Psoas muscle (tissue), 8 donors: Measurements from ENCODE around the gene RANBP2. TPM values are rescaled to one million over a fixed set of nuclear protein-coding genes. Genes with fewer than 3 reads are reported as not detected.

Source experiments
- ATAC-seq, 4 donors: fragments of 200-7000 bp; cut with Tn5 transposase; one replicate each; pipeline ENCODE4 v1.9.1; 2020; ENCODE audit warnings: moderate library complexity in 3 of 4, mild to moderate bottlenecking in 2 of 4
- DNase-seq, 2 donors: peaks; one replicate each; pipeline ENCODE4 v3.0.0-alpha.2; 2020
- H3K27ac ChIP-seq: fragments of 200-600 bp; one replicate; pipeline ENCODE4 v1.8.0; 2022
- H3K27me3 ChIP-seq, 3 donors: fragments of 200-600 bp in 1 of 3; one replicate each; pipeline versions ENCODE4 v1.6.1 to v1.8.0; 2013 to 2022; ENCODE audit warnings: low read length in 2 of 3, mild to moderate bottlenecking in 2 of 3, moderate library complexity in 1 of 3; ENCODE audit not compliant: insufficient read depth in 3 of 3
- H3K36me3 ChIP-seq, 2 donors: fragments of 200-600 bp in 1 of 2; one replicate each; pipeline versions ENCODE4 v1.6.1 to v1.8.0; 2013 to 2022; ENCODE audit warnings: low read depth in 1 of 2, mild to moderate bottlenecking in 1 of 2, moderate library complexity in 1 of 2; ENCODE audit not compliant: insufficient read depth in 1 of 2
- H3K4me1 ChIP-seq: fragments of 200-600 bp; one replicate; pipeline ENCODE4 v1.8.0; 2022
- H3K4me3 ChIP-seq: fragments of 200-600 bp; one replicate; pipeline ENCODE4 v1.8.0; 2022; ENCODE audit warnings: mild to moderate bottlenecking
- H3K9me3 ChIP-seq: fragments of 200-600 bp; one replicate; pipeline ENCODE4 v1.8.0; 2022
- CTCF ChIP-seq: fragments of 200-600 bp; IDR thresholded peaks from one replicate; pipeline ENCODE4 v1.8.0; 2022; ENCODE audit warnings: antibody characterized with exemption
- WGBS, 3 donors: extraction: QIAGEN DNeasy Blood & Tissue Kit; methylation state at CpG; one replicate each; pipeline versions ENCODE4 v1.1.6 to v1.1.7; 2013; 5-methylcytosine and 5-hydroxymethylcytosine counted together
- intact Hi-C, 2 donors: fragments of 100-400 bp; cut with DNase I; formaldehyde crosslinking; loops; one replicate each; pipeline versions ENCODE4 v1.11.0 to v1.14.2; 2022
- polyA plus RNA-seq, 3 donors: library from polyadenylated mRNA; stranded (reverse); fragments of 200-250 nt; gene quantifications; one replicate each; pipeline ENCODE4 v1.2.3, GENCODE V29; 2013
- total RNA-seq, 4 donors: library from RNA; stranded (reverse); fragmentation: NEBNext Ultra II Directional in 2 of 4; extraction: Animal tissue kit (Norgen Biotek cat#: 25700) in 2 of 4; gene quantifications; one replicate each; pipeline versions ENCODE4 v1.2.1 to v1.2.4, GENCODE V29; 2021 to 2023
- donor health status: healthy with polysubstance abuse.
- donor health status: DM: no; HTN: no; CAD: no; lungs with moderate emphysema.
- donor health status: Bipolar disorder and iron deficiency.
- donor health status: healthy.
- donor health status: DM: yes; HTN: yes; CAD: no.
- donor health status: DM: no; HTN: no; CAD: no.
- donor health status: DM: no; HTN: no; CAD: no.
- donor health status: DM: yes; HTN: yes; CAD: no.

Gene RANBP2
- total and polyA plus RNA-seq, 7 donors: 12.4 to 74.3 (median 58.5) TPM

GRCh38 chr2:108824316-108825070 is 105.2 kb downstream of the RANBP2 start:
- DNase-seq (no peak), ATAC-seq (no peak)
- no peaks in the 10 kb centered on the region for H3K27me3 ChIP-seq
- no peak overlapping the region for H3K4me3 ChIP-seq
- no peaks in the 10 kb centered on the region for H3K4me1 ChIP-seq
- H3K27ac ChIP-seq: no peak overlapping the region
- peaks cover 2% of the 10 kb centered on the region for H3K9me3 ChIP-seq
- intact Hi-C loops: no loop called here
- no peaks in the 10 kb centered on the region for H3K36me3 ChIP-seq
- TF ChIP-seq CTCF: no peak
- WGBS, 3 donors: 93 to 96% (median 95%) methylated on average over 5 of the region's 5 CpGs

- WGBS, 3 donors: 71 to 81% (median 73%) methylated on average over 4 of the region's 4 CpGs
- Histone ChIP-seq H3K4me3 (no peak overlapping the region), H3K36me3 (no peaks in the 10 kb centered on the region), H3K4me1 (no peaks in the 10 kb centered on the region), H3K27me3 (no peaks in the 10 kb centered on the region), H3K9me3 (peaks cover under 1% of the 10 kb centered on the region), H3K27ac (no peak overlapping the region)
- ATAC-seq: no peak
- DNase-seq: no peak
- intact Hi-C loops: no loop called here
- no peak for TF ChIP-seq CTCF
Measured at GRCh38 chr2:108825254-108825653, 106.0 kb downstream of the RANBP2 start.

GRCh38 chr2:108825736-108826135 is 106.5 kb downstream of the RANBP2 start:
- ATAC-seq: no peak
- DNase-seq: no peak
- Histone ChIP-seq H3K4me3 (no peak overlapping the region), H3K4me1 (no peaks in the 10 kb centered on the region), H3K36me3 (no peaks in the 10 kb centered on the region), H3K27ac (no peak overlapping the region), H3K27me3 (no peaks in the 10 kb centered on the region), H3K9me3 (no peaks in the 10 kb centered on the region)
- TF ChIP-seq CTCF: no peak
- 87 to 91% (median 88%) methylated on average over 3 of the region's 3 CpGs for WGBS, 3 donors
- intact Hi-C loops: no loop called here

GRCh38 chr2:108829578-108830310 is 110.5 kb downstream of the RANBP2 start:
- no peaks in the 10 kb centered on the region for H3K36me3 ChIP-seq
- ATAC-seq: no peak
- H3K9me3 ChIP-seq: no peaks in the 10 kb centered on the region
- no peak for DNase-seq
- no peak for TF ChIP-seq CTCF
- intact Hi-C loops: no loop called here
- no peak overlapping the region for H3K4me3 ChIP-seq
- 94 to 95% (median 94%) methylated on average over 4 of the region's 4 CpGs for WGBS, 3 donors
- H3K4me1 ChIP-seq: no peaks in the 10 kb centered on the region
- no peaks in the 10 kb centered on the region for H3K27me3 ChIP-seq
- H3K27ac ChIP-seq: no peak overlapping the region
